KMS-11 (cell line): ENCODE measurements around the gene SHISA5.

Experiments
- H2AFZ ChIP-seq: fragments of 200-600 bp; sonication (generic); 2 replicates; pipeline ENCODE4 v1.6.1; 2016; ENCODE audit warnings: antibody characterized with exemption, mixed run types, low read depth
- H3K27ac ChIP-seq: fragments of 200-600 bp; sonication (generic); 2 replicates; pipeline ENCODE4 v1.6.1; 2016; ENCODE audit warnings: mild to moderate bottlenecking, mixed run types
- H3K27me3 ChIP-seq: fragments of 200-600 bp; sonication (generic); 2 replicates; pipeline ENCODE4 v1.6.1; 2017; ENCODE audit warnings: mild to moderate bottlenecking, low read depth, mixed run types, moderate library complexity; ENCODE audit not compliant: insufficient read depth
- H3K36me3 ChIP-seq: fragments of 200-600 bp; sonication (generic); 2 replicates; pipeline ENCODE4 v1.6.1; 2017; ENCODE audit warnings: mild to moderate bottlenecking, mixed run types; ENCODE audit not compliant: insufficient read depth
- H3K4me1 ChIP-seq: fragments of 200-600 bp; sonication (generic); 2 replicates; pipeline ENCODE4 v1.6.1; 2016; ENCODE audit warnings: mild to moderate bottlenecking, low read depth, mixed run types; ENCODE audit not compliant: poor library complexity, severe bottlenecking
- H3K4me2 ChIP-seq: fragments of 200-600 bp; sonication (generic); 2 replicates; pipeline ENCODE4 v1.7.0; 2016; ENCODE audit warnings: mild to moderate bottlenecking, mixed run types
- H3K4me3 ChIP-seq: fragments of 200-600 bp; sonication (generic); IDR thresholded peaks from 2 replicates; pipeline ENCODE4 v1.6.1; 2017; ENCODE audit warnings: low read depth, low read length, mixed read lengths; ENCODE audit not compliant: insufficient read depth
- H3K79me2 ChIP-seq: fragments of 200-600 bp; sonication (generic); 2 replicates; pipeline ENCODE4 v1.6.1; 2016; ENCODE audit warnings: low read depth, mixed run types; ENCODE audit not compliant: insufficient read depth
- H3K9ac ChIP-seq: fragments of 200-600 bp; sonication (generic); 2 replicates; pipeline ENCODE4 v1.6.1; 2016; ENCODE audit warnings: mild to moderate bottlenecking, mixed run types
- H4K20me1 ChIP-seq: fragments of 200-600 bp; sonication (generic); 2 replicates; pipeline ENCODE4 v1.6.1; 2016; ENCODE audit warnings: mild to moderate bottlenecking, mixed run types; ENCODE audit not compliant: insufficient read depth
- TF ChIP-seq, protein P1 (sequence below): fragments of 200-600 bp; sonication (generic); conservative IDR thresholded peaks from 2 replicates; pipeline ENCODE4 v1.6.1; 2017; ENCODE audit warnings: low read depth, mild to moderate bottlenecking, antibody characterized with exemption, low read length, moderate library complexity, mixed read lengths

Gene SHISA5

DNA sequence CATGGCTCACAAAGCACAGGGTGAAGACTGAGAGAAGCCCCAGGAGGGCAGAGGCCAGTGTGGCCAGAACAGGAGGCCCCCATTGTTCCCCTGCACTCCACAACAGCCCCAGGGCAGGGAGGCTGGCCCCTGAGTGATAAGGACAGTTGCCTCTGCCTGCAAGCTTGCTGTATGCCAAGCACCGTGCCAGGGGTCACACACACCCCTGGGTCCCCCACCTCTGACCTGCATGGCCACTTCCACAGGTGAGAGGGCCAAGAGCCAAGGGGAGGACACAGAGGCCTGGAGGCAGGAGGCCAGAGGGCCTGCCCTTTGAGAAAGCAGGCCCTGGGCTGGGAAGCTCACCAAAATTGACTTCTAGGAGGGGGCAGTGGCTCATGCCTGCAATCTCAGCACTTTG, 33.7 kb downstream of the SHISA5 start:
- no peak overlapping the region for H2AFZ ChIP-seq
- no peaks in the 10 kb centered on the region for H3K27me3 ChIP-seq
- no peaks in the 10 kb centered on the region for H3K36me3 ChIP-seq
- no peaks in the 10 kb centered on the region for H4K20me1 ChIP-seq
- peaks cover 52% of the 10 kb centered on the region for H3K4me1 ChIP-seq
- no peak overlapping the region for H3K4me2 ChIP-seq
- peaks cover 24% of the 10 kb centered on the region; the same call in 1 of the 2 replicates for H3K79me2 ChIP-seq
- no peak overlapping the region for H3K9ac ChIP-seq
- H3K27ac ChIP-seq = no peak overlapping the region
- no peak overlapping the region for H3K4me3 ChIP-seq
- TF ChIP-seq, protein P1, sequence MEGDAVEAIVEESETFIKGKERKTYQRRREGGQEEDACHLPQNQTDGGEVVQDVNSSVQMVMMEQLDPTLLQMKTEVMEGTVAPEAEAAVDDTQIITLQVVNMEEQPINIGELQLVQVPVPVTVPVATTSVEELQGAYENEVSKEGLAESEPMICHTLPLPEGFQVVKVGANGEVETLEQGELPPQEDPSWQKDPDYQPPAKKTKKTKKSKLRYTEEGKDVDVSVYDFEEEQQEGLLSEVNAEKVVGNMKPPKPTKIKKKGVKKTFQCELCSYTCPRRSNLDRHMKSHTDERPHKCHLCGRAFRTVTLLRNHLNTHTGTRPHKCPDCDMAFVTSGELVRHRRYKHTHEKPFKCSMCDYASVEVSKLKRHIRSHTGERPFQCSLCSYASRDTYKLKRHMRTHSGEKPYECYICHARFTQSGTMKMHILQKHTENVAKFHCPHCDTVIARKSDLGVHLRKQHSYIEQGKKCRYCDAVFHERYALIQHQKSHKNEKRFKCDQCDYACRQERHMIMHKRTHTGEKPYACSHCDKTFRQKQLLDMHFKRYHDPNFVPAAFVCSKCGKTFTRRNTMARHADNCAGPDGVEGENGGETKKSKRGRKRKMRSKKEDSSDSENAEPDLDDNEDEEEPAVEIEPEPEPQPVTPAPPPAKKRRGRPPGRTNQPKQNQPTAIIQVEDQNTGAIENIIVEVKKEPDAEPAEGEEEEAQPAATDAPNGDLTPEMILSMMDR = no peak

DNA sequence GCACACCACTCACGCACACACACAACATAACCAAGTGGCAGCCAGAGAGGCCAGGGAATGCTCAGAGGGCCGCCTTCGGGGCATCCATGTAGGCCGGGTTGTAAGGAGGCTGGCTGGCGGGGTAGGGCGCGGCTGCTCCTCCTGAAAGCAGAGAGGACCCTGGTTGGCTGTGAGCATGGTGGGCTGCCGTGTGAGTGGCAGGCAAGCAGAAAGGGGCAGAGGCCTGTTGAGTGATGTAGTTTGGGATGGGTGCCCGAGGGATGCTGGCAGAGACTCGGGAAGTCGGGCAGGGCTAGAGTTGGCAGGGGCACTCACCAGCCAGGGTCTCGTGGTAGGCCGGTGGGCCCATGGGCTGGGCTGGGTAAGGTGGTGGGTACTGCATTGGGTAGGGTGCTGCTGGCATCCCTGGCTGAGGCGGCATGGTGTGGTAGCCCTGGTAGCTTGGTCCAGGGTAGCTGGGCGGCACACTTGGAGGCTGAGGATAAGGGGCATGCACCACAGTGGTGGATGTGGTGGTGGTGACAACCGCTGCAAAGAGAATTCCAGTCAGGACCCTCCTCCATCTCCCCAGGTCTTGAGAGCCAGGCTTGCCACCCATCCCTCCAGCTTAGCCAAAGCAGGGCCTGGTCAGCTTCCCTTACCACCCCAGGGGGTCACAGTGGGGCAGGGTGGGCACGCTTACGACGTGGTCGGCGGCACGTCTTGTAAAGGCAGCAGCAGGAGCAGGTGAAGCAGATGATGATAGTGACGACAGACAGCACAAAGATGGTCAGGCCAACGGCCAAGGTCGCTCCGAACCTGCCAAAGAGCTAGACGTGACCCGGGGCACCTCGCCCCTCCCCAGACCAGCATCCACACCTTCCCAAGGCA, 34.7 kb downstream of the SHISA5 start:
- Histone ChIP-seq H2AFZ (no peak overlapping the region), H4K20me1 (no peaks in the 10 kb centered on the region), H3K9ac (no peak overlapping the region), H3K79me2 (peaks cover 24% of the 10 kb centered on the region; the same call in 1 of the 2 replicates), H3K27ac (no peak overlapping the region), H3K4me3 (no peak overlapping the region), H3K27me3 (no peaks in the 10 kb centered on the region), H3K4me1 (peaks cover 50% of the 10 kb centered on the region), H3K36me3 (no peaks in the 10 kb centered on the region), H3K4me2 (no peak overlapping the region)
- TF ChIP-seq, protein P1 = no peak

- H2AFZ ChIP-seq = no peak overlapping the region
- H4K20me1 ChIP-seq = no peaks in the 10 kb centered on the region
- peaks cover 40% of the 10 kb centered on the region for H3K4me1 ChIP-seq
- no peak overlapping the region for H3K4me2 ChIP-seq
- TF ChIP-seq, protein P1 = no peak
- no peaks in the 10 kb centered on the region for H3K36me3 ChIP-seq
- no peak overlapping the region for H3K9ac ChIP-seq
- no peak overlapping the region for H3K4me3 ChIP-seq
- H3K79me2 ChIP-seq = peaks cover 24% of the 10 kb centered on the region; the same call in 1 of the 2 replicates
- no peaks in the 10 kb centered on the region for H3K27me3 ChIP-seq
- no peak overlapping the region for H3K27ac ChIP-seq
These were observed 35.6 kb downstream of the SHISA5 start for GRCh38 chr3:48468329-48468731.

GRCh38 chr3:48467473-48468267, 36.3 kb downstream of the SHISA5 start:
- Histone ChIP-seq H3K27me3 (no peaks in the 10 kb centered on the region), H3K4me1 (peaks cover 38% of the 10 kb centered on the region), H3K36me3 (no peaks in the 10 kb centered on the region), H3K9ac (peak overlapping the region; percentile 93; the same call in 1 of the 2 replicates), H3K4me3 (no peak overlapping the region), H2AFZ (no peak overlapping the region), H3K79me2 (peaks cover 24% of the 10 kb centered on the region; the same call in 1 of the 2 replicates), H3K4me2 (peak overlapping the region; percentile 92; the same call in 1 of the 2 replicates), H4K20me1 (no peaks in the 10 kb centered on the region), H3K27ac (no peak overlapping the region; the same call in 1 of the 2 replicates)
- TF ChIP-seq, protein P1 = no peak
